ENCODE measurements around the gene C1QTNF9. TPM values are rescaled to one million over a fixed set of nuclear protein-coding genes. Genes with fewer than 3 reads are reported as not detected.

C1QTNF9 gene
- polyA plus RNA-seq, 1 donor (not counting 4 experiments of a cell fraction or from before 2014, with no cell fraction given): not detected

DNA sequence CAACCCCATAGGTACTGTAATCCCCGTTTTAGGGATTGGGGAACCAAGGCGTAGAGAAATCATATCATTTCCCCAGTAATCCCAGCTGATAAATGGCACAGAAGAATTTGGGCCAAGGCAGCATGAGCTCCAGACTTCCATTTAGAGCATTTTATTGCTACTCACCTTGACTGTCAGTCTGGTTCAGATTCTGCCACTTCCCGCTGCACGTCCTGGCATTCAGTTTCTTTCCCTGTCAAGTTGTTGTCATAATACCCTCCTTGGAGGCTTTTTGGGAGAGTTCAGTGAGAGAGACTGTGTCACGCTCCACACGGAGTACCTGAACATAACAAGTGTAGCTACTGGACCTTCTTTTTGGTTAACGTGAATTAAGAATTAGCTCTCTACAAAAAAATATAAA, 7.5 kb upstream of the C1QTNF9 start:
- H3K27me3 ChIP-seq (ENCODE audit: control insufficient read depth, extremely low read depth, insufficient read depth, low read length): no peaks in the 10 kb centered on the region
- H3K4me1 ChIP-seq (ENCODE audit: control insufficient read depth, extremely low read depth, insufficient read depth, low read length): no peaks in the 10 kb centered on the region
- FAIRE-seq: no peak
- H3K4me2 ChIP-seq (ENCODE audit: control insufficient read depth, extremely low read depth, insufficient read depth, low read depth, low read length): no peak overlapping the region
- H3K9me1 ChIP-seq (ENCODE audit: control insufficient read depth, extremely low read depth, insufficient read depth, low read length): no peaks in the 10 kb centered on the region
- H2AFZ ChIP-seq (ENCODE audit: control insufficient read depth, low read length): no peak overlapping the region
- TF ChIP-seq EZH2 (IDR thresholded peaks at IDR 0.05; ENCODE audit: low read length): no peak
- TF ChIP-seq, protein P1, sequence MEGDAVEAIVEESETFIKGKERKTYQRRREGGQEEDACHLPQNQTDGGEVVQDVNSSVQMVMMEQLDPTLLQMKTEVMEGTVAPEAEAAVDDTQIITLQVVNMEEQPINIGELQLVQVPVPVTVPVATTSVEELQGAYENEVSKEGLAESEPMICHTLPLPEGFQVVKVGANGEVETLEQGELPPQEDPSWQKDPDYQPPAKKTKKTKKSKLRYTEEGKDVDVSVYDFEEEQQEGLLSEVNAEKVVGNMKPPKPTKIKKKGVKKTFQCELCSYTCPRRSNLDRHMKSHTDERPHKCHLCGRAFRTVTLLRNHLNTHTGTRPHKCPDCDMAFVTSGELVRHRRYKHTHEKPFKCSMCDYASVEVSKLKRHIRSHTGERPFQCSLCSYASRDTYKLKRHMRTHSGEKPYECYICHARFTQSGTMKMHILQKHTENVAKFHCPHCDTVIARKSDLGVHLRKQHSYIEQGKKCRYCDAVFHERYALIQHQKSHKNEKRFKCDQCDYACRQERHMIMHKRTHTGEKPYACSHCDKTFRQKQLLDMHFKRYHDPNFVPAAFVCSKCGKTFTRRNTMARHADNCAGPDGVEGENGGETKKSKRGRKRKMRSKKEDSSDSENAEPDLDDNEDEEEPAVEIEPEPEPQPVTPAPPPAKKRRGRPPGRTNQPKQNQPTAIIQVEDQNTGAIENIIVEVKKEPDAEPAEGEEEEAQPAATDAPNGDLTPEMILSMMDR (optimal IDR thresholded peaks at IDR 0.05 in 1 of 3, IDR thresholded peaks at IDR 0.05 in 1 of 3, conservative IDR thresholded peaks at IDR 0.05 in 1 of 3; ENCODE audit: extremely low read depth in 1 of 3, insufficient read depth in 2 of 3, low read length in 3 of 3): no peak
- H3K27ac ChIP-seq (ENCODE audit: control insufficient read depth, insufficient read depth, low read length): no peak overlapping the region
- H3K4me3 ChIP-seq (ENCODE audit: control insufficient read depth in 2 of 3, extremely low read depth in 1 of 3, insufficient read depth in 2 of 3, low read depth in 1 of 3, low read length in 3 of 3): no peak overlapping the region
- no peaks in the 10 kb centered on the region for H3K36me3 ChIP-seq (ENCODE audit: control insufficient read depth in 2 of 2, extremely low read depth in 1 of 2, insufficient read depth in 2 of 2, low read length in 2 of 2)
- no peak for DNase-seq (ENCODE audit: low read depth, low spot score)
- H3K9me3 ChIP-seq (ENCODE audit: control insufficient read depth, low read depth, low read length): no peaks in the 10 kb centered on the region
- dilution Hi-C loops (cut with MboI; ENCODE audit: extremely low pct_ligation_motif_present, low sequenced_read_pairs): no loop called here
- H3K9ac ChIP-seq (ENCODE audit: control insufficient read depth, extremely low read depth, insufficient read depth, low read length): no peak overlapping the region
- no peaks in the 10 kb centered on the region for H3K79me2 ChIP-seq (ENCODE audit: control insufficient read depth, insufficient read depth, low read length)
- H4K20me1 ChIP-seq (ENCODE audit: control insufficient read depth, extremely low read depth, insufficient read depth, low read length): no peaks in the 10 kb centered on the region

DNA sequence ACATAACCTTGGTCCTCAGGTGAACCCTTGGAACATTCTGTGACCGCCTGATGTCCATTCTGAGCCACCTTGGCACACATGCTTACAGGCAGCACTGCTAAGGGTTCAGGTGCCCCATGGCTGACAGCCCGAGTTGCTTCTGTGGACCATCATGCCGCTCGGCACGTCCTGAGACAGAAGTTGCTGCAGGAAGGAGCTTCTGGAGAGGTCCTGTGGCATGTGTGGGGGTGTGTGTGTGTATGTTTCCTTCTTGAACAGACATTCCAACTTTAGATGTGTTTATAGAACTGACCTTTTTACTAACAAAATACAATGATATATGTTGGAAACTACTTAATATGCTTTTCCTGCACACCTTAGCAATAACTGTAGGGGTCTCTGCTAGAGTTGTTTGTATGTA, 4.8 kb upstream of the C1QTNF9 start:
- H3K4me2 ChIP-seq (ENCODE audit: control insufficient read depth, extremely low read depth, insufficient read depth, low read depth, low read length): no peak overlapping the region
- no peaks in the 10 kb centered on the region for H3K9me1 ChIP-seq (ENCODE audit: control insufficient read depth, extremely low read depth, insufficient read depth, low read length)
- no peaks in the 10 kb centered on the region for H3K9me3 ChIP-seq (ENCODE audit: control insufficient read depth, low read depth, low read length)
- dilution Hi-C loops (cut with MboI; ENCODE audit: extremely low pct_ligation_motif_present, low sequenced_read_pairs): no loop called here
- no peaks in the 10 kb centered on the region for H3K4me1 ChIP-seq (ENCODE audit: control insufficient read depth, extremely low read depth, insufficient read depth, low read length)
- DNase-seq (ENCODE audit: low read depth, low spot score): no peak
- H3K27ac ChIP-seq (ENCODE audit: control insufficient read depth, insufficient read depth, low read length): no peak overlapping the region
- no peak for TF ChIP-seq EZH2 (IDR thresholded peaks at IDR 0.05; ENCODE audit: low read length)
- TF ChIP-seq, protein P1 (optimal IDR thresholded peaks at IDR 0.05 in 1 of 3, IDR thresholded peaks at IDR 0.05 in 1 of 3, conservative IDR thresholded peaks at IDR 0.05 in 1 of 3; ENCODE audit: extremely low read depth in 1 of 3, insufficient read depth in 2 of 3, low read length in 3 of 3): no peak
- no peak overlapping the region for H3K4me3 ChIP-seq (ENCODE audit: control insufficient read depth in 2 of 3, extremely low read depth in 1 of 3, insufficient read depth in 2 of 3, low read depth in 1 of 3, low read length in 3 of 3)
- no peak for FAIRE-seq
- no peak overlapping the region for H3K9ac ChIP-seq (ENCODE audit: control insufficient read depth, extremely low read depth, insufficient read depth, low read length)
- no peaks in the 10 kb centered on the region for H3K36me3 ChIP-seq (ENCODE audit: control insufficient read depth in 2 of 2, extremely low read depth in 1 of 2, insufficient read depth in 2 of 2, low read length in 2 of 2)
- H2AFZ ChIP-seq (ENCODE audit: control insufficient read depth, low read length): no peak overlapping the region
- H3K79me2 ChIP-seq (ENCODE audit: control insufficient read depth, insufficient read depth, low read length): no peaks in the 10 kb centered on the region
- H3K27me3 ChIP-seq (ENCODE audit: control insufficient read depth, extremely low read depth, insufficient read depth, low read length): no peaks in the 10 kb centered on the region
- H4K20me1 ChIP-seq (ENCODE audit: control insufficient read depth, extremely low read depth, insufficient read depth, low read length): no peaks in the 10 kb centered on the region
